KOPT-K1 (cell line): ENCODE results near the gene ZBTB7C.

ENCODE experiments used
- H3K27ac ChIP-seq: fragments of 200-600 bp; sonication (generic); 2 replicates; pipeline ENCODE4 v1.5.1; 2016; ENCODE audit warnings: antibody characterized with exemption, mild to moderate bottlenecking, low read depth, low read length; ENCODE audit not compliant: poor library complexity, severe bottlenecking
- H3K36me3 ChIP-seq: fragments of 200-600 bp; sonication (generic); 2 replicates; pipeline ENCODE4 v1.5.1; 2017; ENCODE audit warnings: antibody characterized with exemption, mild to moderate bottlenecking, low read length, moderate library complexity; ENCODE audit not compliant: insufficient read depth
- H3K9me3 ChIP-seq: fragments of 200-600 bp; sonication (generic); 2 replicates; pipeline ENCODE4 v1.5.1; 2017; ENCODE audit warnings: antibody characterized with exemption, low read length, mild to moderate bottlenecking; ENCODE audit not compliant: insufficient read depth, poor library complexity, severe bottlenecking

The ZBTB7C gene

DNA sequence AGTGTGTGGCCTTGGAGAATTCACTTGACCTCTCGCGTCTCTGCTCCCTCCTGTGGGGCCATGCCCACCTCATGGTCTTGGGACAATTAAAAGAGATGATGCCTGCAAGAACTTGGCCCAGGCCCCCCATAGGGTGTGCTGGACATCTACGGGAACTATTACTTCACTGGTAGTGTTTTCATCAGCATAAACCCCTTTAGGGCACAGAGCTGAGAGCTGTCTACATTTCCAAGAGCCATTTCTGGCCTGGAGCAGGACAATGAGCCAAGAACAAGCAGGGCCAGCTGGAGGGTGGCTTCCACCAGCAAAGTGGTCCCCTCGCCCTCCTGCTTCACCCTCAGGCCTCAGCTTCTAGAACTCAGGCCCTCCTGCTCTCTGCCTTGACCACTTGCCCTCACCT is 232.3 kb downstream of the ZBTB7C start:
- Histone ChIP-seq H3K36me3 (no peaks in the 10 kb centered on the region), H3K9me3 (no peaks in the 10 kb centered on the region), H3K27ac (no peak overlapping the region)

DNA sequence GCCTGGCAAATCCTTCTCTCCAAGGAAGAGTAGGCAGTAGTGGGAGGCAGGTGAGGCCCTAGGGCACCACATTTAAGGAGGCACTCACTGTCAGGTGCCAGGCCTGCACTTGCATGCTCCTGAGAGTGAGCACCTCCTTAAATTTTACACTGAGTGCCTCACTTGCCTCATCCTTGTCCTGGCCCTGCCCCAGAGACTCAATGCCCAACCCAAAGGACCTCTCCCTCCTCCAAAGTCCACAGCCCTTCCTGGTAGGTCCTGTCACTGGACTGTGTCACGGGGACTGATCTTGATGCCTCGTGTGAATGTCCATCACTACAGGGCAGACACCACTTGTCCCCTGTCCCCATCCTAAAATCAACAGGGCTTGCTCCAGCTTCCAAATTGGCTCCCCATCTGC is 235.6 kb downstream of the ZBTB7C start:
- Histone ChIP-seq H3K36me3 (no peaks in the 10 kb centered on the region), H3K9me3 (no peaks in the 10 kb centered on the region), H3K27ac (no peak overlapping the region)

DNA sequence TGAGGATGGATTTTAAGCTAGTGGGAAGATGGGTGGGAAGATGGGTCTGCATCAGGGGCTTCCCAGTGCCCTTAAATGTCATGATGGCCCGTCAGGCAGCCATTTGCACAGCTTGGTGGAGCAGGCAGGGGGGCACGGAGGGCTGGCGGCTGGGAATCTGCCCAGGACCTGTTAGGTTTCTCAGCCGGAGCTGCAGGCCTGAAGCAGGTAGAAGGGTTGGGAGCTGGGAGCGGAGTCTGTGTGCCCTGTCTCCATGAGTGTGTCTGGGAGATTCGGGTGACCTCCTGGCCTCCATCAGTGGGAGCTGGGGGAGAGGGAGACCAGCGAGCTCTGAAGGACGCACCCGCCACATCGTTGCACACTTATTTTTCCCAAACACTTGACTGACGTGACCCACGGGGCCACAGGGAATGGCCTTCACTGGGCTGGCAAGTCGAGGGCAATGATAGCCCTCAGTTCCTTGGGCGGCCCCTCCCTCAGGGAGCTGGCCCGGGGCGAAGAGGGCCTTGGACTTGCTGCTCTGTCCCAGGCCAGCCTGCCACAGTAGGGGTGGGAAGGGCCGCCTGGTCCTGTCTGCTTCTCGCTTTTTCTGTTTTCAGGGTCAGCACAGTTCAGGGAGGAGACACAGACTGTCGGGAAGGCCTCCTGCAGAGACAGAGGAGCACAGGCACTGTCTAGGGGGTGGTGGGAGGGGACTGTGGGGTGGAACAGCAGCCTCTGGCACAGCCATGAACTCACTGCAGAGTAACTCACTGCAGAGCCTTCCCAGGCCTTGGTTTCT is 236.8 kb downstream of the ZBTB7C start:
- Histone ChIP-seq H3K9me3 (no peaks in the 10 kb centered on the region), H3K36me3 (no peaks in the 10 kb centered on the region)

DNA sequence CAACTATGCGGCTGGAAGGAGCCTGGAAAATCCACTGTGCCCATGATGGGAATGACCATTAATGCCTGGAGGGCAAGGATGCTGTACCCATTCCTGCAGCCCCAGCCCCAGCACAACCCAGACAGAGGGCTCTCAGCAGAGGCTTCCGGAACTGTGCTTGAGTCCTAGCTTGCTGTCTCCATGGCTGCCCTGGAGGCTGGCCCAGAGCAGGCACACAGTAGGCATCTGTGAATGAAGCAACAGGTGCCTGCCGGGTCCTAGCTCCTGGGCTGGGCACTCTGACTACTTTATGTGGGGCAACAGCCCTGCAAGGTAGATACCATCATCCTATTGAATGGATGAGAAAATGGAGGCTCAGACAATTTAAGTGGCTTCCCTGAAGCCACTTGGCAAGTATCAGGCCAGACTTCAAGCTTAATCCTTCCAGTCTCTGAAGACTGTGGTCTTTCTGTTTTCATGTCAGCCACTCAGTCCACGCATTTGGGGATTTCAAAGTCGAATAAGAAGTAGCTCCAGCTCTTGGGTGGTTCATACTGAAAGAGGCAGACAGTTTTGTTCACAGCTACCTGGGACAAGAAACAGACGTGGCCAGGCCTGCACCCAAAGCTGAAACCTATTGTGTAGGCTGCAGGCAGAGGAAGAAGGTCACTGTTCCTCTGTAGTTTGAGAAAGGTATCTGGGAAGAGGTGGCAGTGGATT is 237.5 kb downstream of the ZBTB7C start:
- no peak overlapping the region for H3K27ac ChIP-seq
- no peaks in the 10 kb centered on the region for H3K36me3 ChIP-seq
- no peaks in the 10 kb centered on the region for H3K9me3 ChIP-seq

More for the DNA sequence above, 236.8 kb downstream of the ZBTB7C start:
- H3K27ac ChIP-seq: no peak overlapping the region

DNA sequence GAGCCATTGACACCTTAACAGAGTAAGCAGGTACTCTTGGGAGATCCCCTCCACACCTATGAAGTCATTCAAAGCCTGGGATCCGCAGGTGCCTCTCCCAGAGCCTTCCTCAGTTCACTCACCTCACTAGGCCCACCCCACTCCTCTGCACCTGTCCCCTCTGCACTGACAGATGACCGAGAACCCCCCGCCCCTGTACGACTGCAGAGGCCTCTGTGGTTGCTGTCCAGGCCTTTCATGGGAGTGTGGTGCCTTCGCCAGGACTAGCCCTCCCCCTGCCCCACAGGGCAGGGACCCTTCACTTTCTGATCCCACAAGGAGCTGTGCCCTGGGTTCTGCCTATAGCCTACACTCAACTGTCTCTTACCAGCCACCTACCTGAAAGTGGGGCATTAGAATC is 238.5 kb downstream of the ZBTB7C start:
- Histone ChIP-seq H3K27ac (no peak overlapping the region), H3K9me3 (no peaks in the 10 kb centered on the region), H3K36me3 (no peaks in the 10 kb centered on the region)

DNA sequence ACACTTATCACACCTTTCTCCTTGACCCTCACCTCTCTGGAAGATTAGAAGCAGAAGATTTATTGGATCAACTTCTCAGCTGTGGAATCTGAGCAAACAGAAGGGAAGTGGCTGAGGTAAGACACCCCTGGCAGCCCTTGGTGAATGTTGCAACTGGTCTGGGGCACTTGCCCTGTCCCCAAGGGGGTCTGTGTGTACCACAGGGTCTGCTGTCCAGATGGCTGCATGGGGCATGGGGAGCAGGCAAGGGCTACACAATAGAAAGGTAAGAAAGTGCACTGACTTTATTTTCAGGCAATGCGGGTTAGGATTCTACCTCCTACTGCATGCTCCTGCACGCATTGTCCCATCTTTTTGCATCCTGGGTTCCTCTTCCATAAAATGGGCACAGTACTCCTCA is 240.3 kb downstream of the ZBTB7C start:
- Histone ChIP-seq H3K36me3 (no peaks in the 10 kb centered on the region), H3K27ac (no peak overlapping the region), H3K9me3 (no peaks in the 10 kb centered on the region)

DNA sequence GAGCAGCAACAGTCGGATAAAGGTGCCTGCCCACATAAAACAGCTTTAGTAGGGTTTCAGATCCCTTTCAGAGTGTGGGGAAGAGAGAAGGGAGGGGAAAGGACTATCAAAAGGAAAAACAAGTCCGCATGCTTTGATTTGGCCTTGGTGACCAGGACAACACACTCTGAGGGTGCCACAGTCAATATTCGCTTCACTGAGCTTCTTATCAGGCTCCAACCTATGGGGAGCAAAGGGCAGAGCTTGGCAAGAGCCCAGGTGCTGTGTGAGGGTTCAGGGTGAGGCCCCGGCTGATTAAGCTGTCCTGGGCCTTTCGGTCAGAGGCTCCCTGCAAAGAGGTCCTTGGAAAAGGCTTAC is 241.3 kb downstream of the ZBTB7C start:
- H3K27ac ChIP-seq: no peak overlapping the region
- H3K36me3 ChIP-seq: no peaks in the 10 kb centered on the region
- no peaks in the 10 kb centered on the region for H3K9me3 ChIP-seq

DNA sequence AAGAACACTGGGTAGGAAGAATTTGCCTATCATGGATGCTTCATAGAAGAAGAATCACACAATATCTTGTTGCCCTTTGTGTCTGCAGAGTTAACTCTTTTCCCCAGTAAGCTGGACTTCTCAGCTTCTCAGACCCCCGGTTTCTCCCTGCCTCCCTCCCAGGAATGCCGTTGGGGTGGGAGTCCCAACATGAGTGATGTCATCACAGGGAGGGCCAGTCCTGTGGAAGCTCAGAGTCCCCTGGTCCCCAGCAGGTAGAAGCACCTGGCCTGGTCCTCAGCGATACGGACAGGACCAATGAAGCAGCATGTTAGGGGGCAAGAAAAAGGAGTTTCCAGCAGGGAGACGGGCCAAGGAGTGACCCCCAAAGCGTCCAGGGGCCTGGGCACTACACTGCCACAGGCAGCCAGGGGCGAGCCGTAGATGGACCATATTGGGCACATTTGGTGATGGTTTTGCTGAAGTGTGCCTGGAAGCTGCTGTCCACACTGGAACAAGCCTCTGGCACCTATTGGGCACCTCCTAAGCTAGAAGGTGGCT is 242.8 kb downstream of the ZBTB7C start:
- H3K36me3 ChIP-seq: no peaks in the 10 kb centered on the region
- H3K9me3 ChIP-seq: no peaks in the 10 kb centered on the region
- peak overlapping the region; percentile 31 for H3K27ac ChIP-seq

DNA sequence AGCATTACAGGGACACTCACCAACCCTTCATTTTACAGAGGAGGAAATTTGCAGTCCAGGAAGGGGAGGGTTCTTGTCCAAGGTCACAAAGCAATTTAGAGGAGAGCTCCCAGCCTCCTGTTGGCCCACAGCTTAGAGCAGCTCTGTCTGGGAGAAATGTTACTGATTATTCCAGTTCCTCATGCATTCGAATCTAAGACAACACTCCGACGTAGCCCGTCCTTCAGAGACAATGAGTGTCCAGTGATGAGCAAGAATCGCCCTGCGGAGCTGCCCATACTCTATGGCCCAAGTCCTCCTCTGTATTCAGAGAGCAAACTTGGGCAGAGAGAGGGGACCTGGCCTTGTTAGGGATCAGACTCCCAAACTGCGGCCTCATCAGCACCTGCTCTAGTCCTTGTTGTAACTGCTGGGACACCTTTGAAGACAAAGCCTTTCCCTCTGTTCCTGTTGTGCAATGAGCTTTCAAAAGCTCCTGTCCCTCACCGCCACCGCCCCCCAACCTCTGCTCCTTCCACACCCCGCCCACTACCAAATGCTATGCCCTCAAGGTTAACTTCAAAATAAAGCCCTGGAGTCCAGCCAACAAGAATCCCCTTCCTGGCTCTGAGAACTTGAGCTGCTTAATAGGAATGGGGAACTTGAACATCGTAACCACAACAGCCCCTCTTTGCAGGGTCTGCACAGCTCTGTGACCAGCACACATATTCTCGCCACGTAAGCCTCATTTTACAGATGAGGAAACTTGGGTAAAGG is 243.9 kb downstream of the ZBTB7C start:
- H3K36me3 ChIP-seq: no peaks in the 10 kb centered on the region
- H3K27ac ChIP-seq: no peak overlapping the region
- H3K9me3 ChIP-seq: no peaks in the 10 kb centered on the region

DNA sequence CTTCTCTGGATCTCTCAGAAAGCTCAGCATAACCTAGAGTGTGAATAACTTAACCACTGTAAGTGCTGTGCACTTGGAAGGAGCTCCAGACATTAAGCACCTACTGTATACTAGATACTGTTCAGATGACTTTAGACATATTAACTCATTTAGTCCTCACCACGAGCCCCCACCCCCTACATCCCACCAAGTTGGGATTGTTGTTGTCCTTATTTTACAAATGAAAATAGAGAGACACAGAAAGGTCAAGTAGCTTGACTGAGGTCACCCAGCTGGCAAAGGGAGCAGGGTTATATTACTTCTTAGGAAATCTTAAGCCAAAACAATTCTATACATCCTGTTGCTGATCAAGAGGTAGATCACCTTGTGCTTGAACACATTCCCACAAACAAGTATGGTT is 244.5 kb downstream of the ZBTB7C start:
- no peak overlapping the region for H3K27ac ChIP-seq
- H3K36me3 ChIP-seq: no peaks in the 10 kb centered on the region
- H3K9me3 ChIP-seq: no peaks in the 10 kb centered on the region

DNA sequence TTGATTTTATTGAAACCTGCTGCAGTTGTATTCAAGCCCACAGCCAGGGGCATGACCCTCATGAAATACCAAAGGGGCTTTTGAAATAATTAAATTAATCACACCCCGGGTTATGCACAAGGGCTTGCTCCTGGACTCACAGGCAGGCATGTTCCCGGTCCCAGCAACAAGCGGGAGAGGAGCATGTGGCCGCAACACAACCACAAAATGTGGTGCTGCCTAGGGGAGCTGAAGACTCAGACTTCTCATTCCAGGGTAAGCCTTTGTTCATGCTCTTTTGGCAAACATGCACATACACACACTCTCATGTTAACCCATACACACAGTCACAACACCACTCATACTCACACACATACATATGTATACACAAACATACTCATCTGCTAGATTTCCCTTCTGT is 245.1 kb downstream of the ZBTB7C start:
- H3K27ac ChIP-seq: no peak overlapping the region
- H3K36me3 ChIP-seq: no peaks in the 10 kb centered on the region
- H3K9me3 ChIP-seq: no peaks in the 10 kb centered on the region

DNA sequence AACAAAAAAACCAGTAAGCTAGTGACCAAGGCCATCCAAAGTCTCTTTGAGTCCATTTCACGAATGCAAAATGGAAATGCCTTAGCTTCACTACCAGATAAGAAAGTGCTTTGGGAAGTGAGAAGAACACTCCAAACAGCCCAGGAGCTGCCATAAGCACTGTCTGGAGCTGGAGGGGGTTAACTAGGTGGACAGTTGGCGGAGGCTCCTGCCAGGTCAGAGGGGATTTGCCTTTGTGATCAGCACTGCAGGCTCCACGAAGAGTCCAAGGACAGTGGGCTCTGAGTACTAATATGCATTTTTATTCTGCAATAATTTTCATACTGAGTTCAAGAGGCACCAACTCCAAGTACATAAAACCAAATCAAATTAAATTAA is 245.5 kb downstream of the ZBTB7C start:
- Histone ChIP-seq H3K36me3 (no peaks in the 10 kb centered on the region), H3K27ac (no peak overlapping the region), H3K9me3 (no peaks in the 10 kb centered on the region)

DNA sequence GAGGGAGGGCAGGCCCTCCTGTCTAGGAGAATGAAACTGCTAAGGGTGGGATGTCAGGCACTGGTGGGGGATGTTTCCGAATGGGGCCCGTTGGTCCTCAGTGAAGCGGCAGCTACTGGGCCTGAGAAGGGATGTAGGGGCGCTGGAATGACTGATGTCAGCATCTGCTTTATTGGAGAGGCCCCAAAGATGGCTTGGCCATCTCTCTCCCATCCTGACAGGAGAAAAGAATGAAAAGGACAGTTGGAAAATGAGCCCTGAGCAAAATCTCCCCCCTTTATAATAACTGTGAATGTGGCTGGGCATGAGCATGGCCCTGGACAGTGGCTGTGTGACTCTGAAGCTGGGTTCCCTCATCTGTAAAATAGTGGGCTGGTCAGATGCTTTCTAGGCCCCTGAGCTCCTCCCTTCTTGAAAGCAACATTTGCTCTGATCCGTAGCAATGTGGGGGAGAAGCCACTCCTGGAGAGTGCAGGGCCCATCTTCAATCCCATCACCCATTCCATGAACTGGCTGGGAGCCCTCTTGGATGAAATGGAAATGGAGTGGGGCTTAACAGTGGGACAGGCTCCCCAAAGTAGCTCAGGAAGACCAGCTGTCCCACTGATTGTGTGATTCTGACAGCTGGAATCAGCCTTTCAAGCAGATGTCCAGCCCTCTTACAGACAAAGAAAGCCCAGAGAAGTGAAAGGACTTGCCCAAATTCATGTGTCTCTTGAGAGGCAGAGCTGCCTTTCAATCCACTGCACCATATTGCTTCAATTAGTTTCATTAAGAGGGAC is 246.0 kb downstream of the ZBTB7C start:
- no peak overlapping the region for H3K27ac ChIP-seq
- no peaks in the 10 kb centered on the region for H3K36me3 ChIP-seq
- no peaks in the 10 kb centered on the region for H3K9me3 ChIP-seq

DNA sequence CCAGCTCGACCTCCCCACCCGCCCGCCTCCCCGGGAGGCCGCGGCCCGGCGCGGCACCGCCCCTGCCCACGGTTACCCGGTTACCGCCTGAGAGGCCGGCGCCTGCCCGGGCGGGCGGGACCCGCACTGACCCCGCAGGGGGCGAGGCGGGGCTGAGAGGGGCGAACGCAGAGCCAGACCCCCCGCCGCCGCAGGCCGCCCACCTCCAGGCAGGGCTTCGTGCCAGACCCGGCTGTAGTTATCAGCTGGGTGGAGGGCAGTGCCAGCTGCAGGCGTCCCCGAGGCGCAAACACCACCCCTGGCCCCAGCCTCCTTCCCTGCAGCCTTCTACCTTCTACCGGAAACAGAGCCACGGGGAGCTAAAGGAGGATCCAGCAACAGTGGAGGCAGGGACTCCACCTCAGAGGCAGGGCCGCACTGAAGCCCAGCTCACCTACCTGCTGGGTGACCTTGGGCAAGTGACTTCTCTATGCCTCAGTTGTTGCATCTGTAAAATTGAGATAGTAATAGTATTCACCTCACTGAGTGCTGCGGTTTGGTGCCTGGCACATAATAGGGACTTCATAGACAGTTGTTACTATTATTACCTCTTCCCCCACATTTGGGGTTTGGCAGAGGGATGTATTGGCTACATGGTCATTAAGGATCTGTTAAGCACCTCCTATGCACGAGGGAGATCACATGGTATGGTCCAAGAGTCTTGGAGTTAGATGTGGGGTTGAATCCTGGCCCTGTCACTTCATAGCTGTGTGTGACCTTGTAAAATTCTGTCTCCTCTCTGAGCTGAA is 247.1 kb downstream of the ZBTB7C start:
- no peaks in the 10 kb centered on the region for H3K36me3 ChIP-seq
- no peaks in the 10 kb centered on the region for H3K9me3 ChIP-seq
- H3K27ac ChIP-seq: no peak overlapping the region
